Activated T-cell treated with anti-CD3 and anti-CD28 coated beads, Interleukin-2, amount 50 U/mL, for 4 hours (primary cell): ENCODE results near the gene ARL4A. TPM values are rescaled to one million over a fixed set of nuclear protein-coding genes. Genes with fewer than 3 reads are reported as not detected.

Experiments
- ATAC-seq, 2 donors: fragments of 200-7000 bp; cut with Tn5 transposase; one replicate each; pipeline ENCODE4 v1.10.0; 2021
- DNase-seq: peaks from one replicate; pipeline ENCODE4 v3.0.0-alpha.2; 2020
- H3K27me3 Mint-ChIP-seq: one replicate; pipeline ENCODE4 v1.8.0; 2021; ENCODE audit warnings: low read depth, mixed read lengths
- H3K36me3 Mint-ChIP-seq: one replicate; pipeline ENCODE4 v1.8.0; 2022; ENCODE audit warnings: mixed read lengths; ENCODE audit not compliant: insufficient read depth
- H3K4me1 Mint-ChIP-seq: one replicate; pipeline ENCODE4 v1.8.0; 2021; ENCODE audit warnings: low read depth, mixed read lengths
- H3K4me3 Mint-ChIP-seq: one replicate; pipeline ENCODE4 v1.8.0; 2021; ENCODE audit warnings: mild to moderate bottlenecking, moderate library complexity, mixed read lengths
- H3K9me3 Mint-ChIP-seq: one replicate; pipeline ENCODE4 v1.8.0; 2021; ENCODE audit warnings: mixed read lengths
- total RNA-seq, 3 donors: library from RNA; stranded (reverse); gene quantifications; one replicate each; pipeline ENCODE4 v1.2.1, GENCODE V29; 2021

The ARL4A gene
- total RNA-seq, 3 donors from 2014 or later, result 10.9 to 14.5 (median 11.8) TPM

DNA sequence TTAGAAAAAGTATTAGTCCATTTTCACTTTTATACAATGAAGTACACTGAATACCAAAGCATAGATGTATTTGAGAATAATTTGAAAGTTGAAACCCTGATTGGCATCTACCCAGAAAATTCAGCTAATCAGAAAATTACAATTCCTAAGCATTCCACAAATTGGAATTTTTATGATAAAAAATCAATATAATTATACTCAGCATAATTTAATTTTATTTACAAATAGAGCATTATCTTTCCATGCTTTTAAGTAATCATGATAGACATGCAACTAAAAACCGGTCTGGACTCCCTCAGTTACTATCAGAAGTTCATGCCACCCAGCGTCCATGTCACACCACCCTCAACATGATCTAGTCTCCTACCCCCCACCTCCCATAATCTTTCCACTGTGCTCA, 50.4 kb downstream of the ARL4A start:
- Mint-ChIP-seq H3K9me3 (no peaks in the 10 kb centered on the region), H3K4me3 (no peak overlapping the region), H3K27me3 (no peaks in the 10 kb centered on the region), H3K4me1 (peaks cover 5% of the 10 kb centered on the region), H3K36me3 (no peaks in the 10 kb centered on the region)
- no peak for ATAC-seq
- DNase-seq, result no peak

DNA sequence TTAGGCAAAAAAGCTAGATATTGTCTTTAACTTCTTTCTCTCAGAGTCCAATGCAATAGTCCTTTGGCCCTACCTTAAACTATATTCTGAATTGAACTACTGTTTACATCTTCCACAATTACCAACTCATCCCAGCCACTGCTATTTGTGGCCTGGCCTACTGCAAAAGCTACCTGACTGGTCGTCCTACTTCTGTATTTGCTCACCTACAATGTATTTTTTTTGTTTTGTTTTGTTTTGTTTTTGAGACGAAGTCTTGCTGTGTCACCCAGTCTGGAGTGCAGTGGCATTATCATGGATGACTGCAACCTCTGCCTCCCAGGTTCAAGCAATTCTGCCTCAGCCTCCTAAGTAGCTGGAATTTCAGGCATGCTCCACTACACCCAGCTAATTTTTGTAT, 51.2 kb downstream of the ARL4A start:
- no peak for DNase-seq
- ATAC-seq, result no peak
- H3K36me3 Mint-ChIP-seq, result no peaks in the 10 kb centered on the region
- H3K4me1 Mint-ChIP-seq, result peaks cover 5% of the 10 kb centered on the region
- no peaks in the 10 kb centered on the region for H3K27me3 Mint-ChIP-seq
- H3K4me3 Mint-ChIP-seq, result no peak overlapping the region
- no peaks in the 10 kb centered on the region for H3K9me3 Mint-ChIP-seq

Other genes with a start within 250 kb of the ARL4A start
- gene SCIN, start 116.9 kb upstream of the ARL4A start, total RNA-seq, result under 1 TPM in 2 of 3 donors, not detected in 1; 0.08 to 0.37 TPM